ENCODE results near the gene MYRFL.

DNA sequence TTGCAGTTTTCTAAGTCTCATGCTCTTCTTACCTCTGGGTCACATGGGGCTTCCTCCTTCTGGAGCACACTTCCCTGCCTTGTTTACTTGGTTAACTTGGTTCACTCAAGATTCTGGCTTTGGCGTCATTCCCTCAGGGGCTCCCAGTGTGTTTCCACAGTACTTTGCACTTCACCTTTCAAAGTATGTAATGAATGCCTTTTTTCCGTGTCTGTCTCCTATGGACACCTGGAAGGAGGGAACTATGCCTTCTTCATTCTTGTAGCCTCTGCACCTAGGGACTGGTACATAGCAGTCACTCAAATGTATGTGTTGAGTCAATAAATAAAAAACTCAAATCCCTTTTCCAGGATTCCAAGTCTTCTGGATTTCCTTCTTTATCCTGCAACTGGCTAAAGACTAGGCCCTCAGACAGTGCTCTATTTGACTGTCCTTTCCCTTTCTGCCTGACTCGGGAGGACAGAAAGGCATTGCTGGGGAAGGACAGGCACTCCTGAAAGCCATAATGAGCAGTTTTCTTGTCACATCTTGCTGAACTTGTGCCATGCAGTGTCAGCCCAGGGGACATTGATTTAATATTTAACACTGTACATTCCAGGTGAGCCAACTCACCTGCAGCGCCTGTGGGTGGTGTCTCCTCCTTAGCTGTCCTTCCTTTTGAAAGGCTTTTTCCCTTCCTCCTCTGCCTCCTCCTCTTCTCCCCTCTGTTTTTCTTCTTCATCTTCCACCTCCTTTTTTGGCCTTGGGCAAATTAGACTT is 12.8 kb downstream of the MYRFL start:
- TF ChIP-seq, protein P1, sequence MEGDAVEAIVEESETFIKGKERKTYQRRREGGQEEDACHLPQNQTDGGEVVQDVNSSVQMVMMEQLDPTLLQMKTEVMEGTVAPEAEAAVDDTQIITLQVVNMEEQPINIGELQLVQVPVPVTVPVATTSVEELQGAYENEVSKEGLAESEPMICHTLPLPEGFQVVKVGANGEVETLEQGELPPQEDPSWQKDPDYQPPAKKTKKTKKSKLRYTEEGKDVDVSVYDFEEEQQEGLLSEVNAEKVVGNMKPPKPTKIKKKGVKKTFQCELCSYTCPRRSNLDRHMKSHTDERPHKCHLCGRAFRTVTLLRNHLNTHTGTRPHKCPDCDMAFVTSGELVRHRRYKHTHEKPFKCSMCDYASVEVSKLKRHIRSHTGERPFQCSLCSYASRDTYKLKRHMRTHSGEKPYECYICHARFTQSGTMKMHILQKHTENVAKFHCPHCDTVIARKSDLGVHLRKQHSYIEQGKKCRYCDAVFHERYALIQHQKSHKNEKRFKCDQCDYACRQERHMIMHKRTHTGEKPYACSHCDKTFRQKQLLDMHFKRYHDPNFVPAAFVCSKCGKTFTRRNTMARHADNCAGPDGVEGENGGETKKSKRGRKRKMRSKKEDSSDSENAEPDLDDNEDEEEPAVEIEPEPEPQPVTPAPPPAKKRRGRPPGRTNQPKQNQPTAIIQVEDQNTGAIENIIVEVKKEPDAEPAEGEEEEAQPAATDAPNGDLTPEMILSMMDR (IDR thresholded peaks at IDR 0.05; ENCODE audit: low read length), result no peak
- no peak for TF ChIP-seq EZH2 (IDR thresholded peaks at IDR 0.05; ENCODE audit: borderline replicate concordance, low read length)

Data from OCI-LY1 (cell line).